ENCODE data around the gene TYW5.

DNA sequence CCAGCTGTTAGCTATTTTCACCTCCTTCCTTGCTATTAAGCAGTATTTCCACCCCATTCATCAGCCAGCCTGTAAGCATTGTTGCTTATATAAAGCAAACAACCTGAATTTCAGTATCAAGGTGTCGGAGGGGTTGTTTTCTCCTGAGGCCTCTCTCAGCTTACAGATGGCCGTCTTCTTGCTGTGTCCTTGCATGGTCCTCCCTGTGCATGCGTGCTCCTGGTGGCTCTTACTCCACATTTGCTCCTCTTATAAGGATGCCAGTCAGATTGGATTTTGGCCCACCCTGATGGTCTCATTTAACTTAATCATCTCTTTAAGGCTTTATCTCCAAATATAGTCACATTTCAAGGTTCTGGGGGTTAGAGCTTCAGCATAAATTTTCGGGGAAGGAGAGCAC, 2.7 kb upstream of the TYW5 start:
- TF ChIP-seq, protein P1, sequence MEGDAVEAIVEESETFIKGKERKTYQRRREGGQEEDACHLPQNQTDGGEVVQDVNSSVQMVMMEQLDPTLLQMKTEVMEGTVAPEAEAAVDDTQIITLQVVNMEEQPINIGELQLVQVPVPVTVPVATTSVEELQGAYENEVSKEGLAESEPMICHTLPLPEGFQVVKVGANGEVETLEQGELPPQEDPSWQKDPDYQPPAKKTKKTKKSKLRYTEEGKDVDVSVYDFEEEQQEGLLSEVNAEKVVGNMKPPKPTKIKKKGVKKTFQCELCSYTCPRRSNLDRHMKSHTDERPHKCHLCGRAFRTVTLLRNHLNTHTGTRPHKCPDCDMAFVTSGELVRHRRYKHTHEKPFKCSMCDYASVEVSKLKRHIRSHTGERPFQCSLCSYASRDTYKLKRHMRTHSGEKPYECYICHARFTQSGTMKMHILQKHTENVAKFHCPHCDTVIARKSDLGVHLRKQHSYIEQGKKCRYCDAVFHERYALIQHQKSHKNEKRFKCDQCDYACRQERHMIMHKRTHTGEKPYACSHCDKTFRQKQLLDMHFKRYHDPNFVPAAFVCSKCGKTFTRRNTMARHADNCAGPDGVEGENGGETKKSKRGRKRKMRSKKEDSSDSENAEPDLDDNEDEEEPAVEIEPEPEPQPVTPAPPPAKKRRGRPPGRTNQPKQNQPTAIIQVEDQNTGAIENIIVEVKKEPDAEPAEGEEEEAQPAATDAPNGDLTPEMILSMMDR (conservative IDR thresholded peaks at IDR 0.05 in 1 of 2, IDR thresholded peaks at IDR 0.05 in 1 of 2; ENCODE audit: low read depth in 1 of 2, low read length in 2 of 2): no peak
- no peak for TF ChIP-seq EZH2 (IDR thresholded peaks at IDR 0.05; ENCODE audit: low read length, missing control alignments)

Measured in fibroblast of lung (primary cell).